NB4 (cell line): ENCODE measurements around the gene STK32C.

Source experiments
- CTCF ChIP-seq: IDR thresholded peaks from one replicate; pipeline ENCODE4 v1.5.1; 2012; ENCODE audit warnings: low read depth, low read length
- MAX ChIP-seq: IDR thresholded peaks from 2 replicates; pipeline ENCODE4 v1.6.1; 2011; ENCODE audit warnings: low read depth, low read length
- MYC ChIP-seq: IDR thresholded peaks from 2 replicates; pipeline ENCODE4 v1.6.1; 2011; ENCODE audit warnings: low read depth, low read length
- POLR2A ChIP-seq: IDR thresholded peaks from 2 replicates; pipeline ENCODE4 v1.6.1; 2011; ENCODE audit warnings: mild to moderate bottlenecking; ENCODE audit not compliant: insufficient read length; ENCODE audit errors: extremely low read depth

GRCh38 chr10:132188331-132188730 lies 119.4 kb downstream of the STK32C start:
- TF ChIP-seq CTCF (no peak), POLR2A (no peak), MAX (no peak), MYC (no peak)
